Skeletal muscle tissue (tissue), 4 donors: Measurements from ENCODE around the gene STAG2. TPM values are rescaled to one million over a fixed set of nuclear protein-coding genes. Genes with fewer than 3 reads are reported as not detected.
A peak's percentile ranks its signal among the peaks of the same experiment; 100 is the strongest.

Experiments used
- H3K27ac ChIP-seq: one replicate; pipeline ENCODE4 v1.7.0; 2013; ENCODE audit warnings: mild to moderate bottlenecking, low read depth, low read length, inconsistent platforms
- H3K27me3 ChIP-seq, 3 donors: one replicate each; pipeline ENCODE4 v1.7.0; 2013; ENCODE audit warnings: low read length in 3 of 3; ENCODE audit not compliant: control insufficient read depth in 3 of 3, insufficient read depth in 3 of 3
- H3K36me3 ChIP-seq, 3 donors: one replicate each; pipeline ENCODE4 v1.7.0; 2013; ENCODE audit warnings: low read length in 3 of 3; ENCODE audit not compliant: control insufficient read depth in 3 of 3, insufficient read depth in 3 of 3
- H3K4me1 ChIP-seq, 3 donors: one replicate each; pipeline ENCODE4 v1.7.0; 2013; ENCODE audit warnings: low read length in 3 of 3, mild to moderate bottlenecking in 3 of 3; ENCODE audit not compliant: control insufficient read depth in 3 of 3, insufficient read depth in 3 of 3
- H3K4me3 ChIP-seq, 3 donors: one replicate each; pipeline ENCODE4 v1.7.0; 2013; ENCODE audit warnings: low read length in 3 of 3
- H3K9ac ChIP-seq, 3 donors: one replicate each; pipeline ENCODE4 v1.7.0; 2013; ENCODE audit warnings: low read length in 3 of 3, mild to moderate bottlenecking in 3 of 3, moderate library complexity in 2 of 3, low read depth in 1 of 3
- H3K9me3 ChIP-seq, 3 donors: one replicate each; pipeline ENCODE4 v1.7.0; 2013; ENCODE audit warnings: low read length in 3 of 3; ENCODE audit not compliant: control insufficient read depth in 3 of 3
- total RNA-seq: library from RNA; depleted of rRNA; stranded (reverse); fragments of >200 nt; gene quantifications from one replicate; pipeline ENCODE4 v1.2.3, GENCODE V29; 2014
- donor health status: Osteomylitis.

The STAG2 gene
- total RNA-seq, 1 donor from 2014 or later, result 67.8 TPM

DNA sequence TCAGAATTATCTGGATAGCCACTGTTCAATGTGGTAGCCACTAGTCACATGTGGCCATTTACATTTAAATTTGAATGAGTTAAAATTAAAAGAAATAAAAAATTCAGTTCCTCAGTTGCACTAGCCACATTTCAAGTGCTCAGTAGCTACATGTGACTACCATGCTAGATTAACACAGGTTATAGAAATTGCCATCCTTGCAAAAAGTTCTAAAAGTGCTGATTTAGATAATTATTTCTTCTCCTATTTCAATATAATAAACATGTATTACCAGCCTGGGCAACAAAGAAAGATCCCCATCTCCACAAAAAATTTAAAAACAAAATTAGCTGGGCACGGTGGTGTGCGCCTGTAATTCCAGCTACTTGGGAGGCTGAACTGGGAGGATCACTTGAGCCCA, 11.7 kb upstream of the STAG2 start:
- Histone ChIP-seq H3K4me3 (no peak overlapping the region), H3K36me3 (no peaks in the 10 kb centered on the region), H3K27ac (no peak overlapping the region), H3K4me1 (no peaks in the 10 kb centered on the region), H3K9me3 (no peaks in the 10 kb centered on the region), H3K9ac (no peak overlapping the region), H3K27me3 (no peaks in the 10 kb centered on the region)

DNA sequence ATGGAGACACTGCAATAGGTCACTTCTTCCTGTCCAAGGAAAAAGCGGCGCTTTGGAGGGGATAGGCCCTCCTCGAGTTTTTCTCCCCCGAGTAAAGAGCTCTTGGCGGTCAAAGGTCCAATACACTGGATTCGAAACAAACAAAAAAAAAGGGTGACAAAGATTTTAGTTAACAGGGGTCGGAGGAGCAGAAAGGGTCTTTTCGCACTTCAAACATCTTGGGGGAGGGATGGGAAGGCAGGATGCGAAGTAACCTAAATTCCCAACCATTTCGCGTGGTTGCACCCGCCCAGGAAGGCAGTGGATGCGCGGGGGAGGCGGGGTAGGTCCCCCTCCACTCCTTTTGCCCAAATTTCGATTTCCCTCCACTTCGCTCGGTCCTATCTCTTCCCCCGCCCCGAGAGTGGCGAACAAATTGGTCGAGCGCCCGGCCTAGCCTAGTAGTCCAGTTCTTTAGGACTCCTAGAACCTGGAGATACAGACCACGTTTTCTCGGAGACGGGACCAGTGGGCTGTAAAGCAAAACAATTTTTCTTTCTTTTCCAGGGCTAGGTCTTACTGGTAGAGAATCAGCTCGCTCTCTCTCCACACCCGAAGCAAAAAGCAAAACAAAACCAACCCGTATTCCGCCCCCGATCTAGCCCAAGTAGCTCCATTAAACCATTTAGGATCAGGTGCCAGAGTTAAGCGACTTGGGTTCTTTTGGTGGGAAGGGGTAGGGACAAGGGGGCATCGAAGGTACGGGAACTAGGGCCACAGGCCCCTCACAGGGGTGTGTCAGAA, 2.0 kb upstream of the STAG2 start:
- Histone ChIP-seq H3K9me3 (no peaks in the 10 kb centered on the region), H3K4me3 (peak overlapping the region; percentile 69 to 84 (median 81)), H3K27ac (peak overlapping the region; percentile 97), H3K36me3 (no peaks in the 10 kb centered on the region), H3K27me3 (no peaks in the 10 kb centered on the region), H3K4me1 (peaks cover 0 to 3% (median 0%) of the 10 kb centered on the region in 3 donors), H3K9ac (peak overlapping the region; percentile 82 to 93 (median 91))

DNA sequence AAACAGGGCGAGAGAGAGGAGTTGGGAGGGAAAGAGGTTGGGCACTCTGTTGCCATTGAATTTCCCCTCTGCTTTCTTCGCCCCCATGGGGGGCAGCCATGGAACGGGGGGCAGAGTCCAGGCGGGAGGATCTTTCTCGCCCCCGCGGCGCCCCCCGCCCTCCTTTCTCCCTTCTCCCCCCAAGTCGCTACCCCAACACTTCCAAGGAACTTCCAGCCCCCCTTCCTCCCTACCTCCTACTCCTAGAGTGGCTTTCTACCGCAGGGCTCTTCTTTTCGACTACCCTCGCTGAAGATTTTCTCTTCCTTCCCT, 594 bp upstream of the STAG2 start:
- H3K27me3 ChIP-seq, result no peaks in the 10 kb centered on the region
- H3K4me1 ChIP-seq, result peaks cover 0 to 3% (median 0%) of the 10 kb centered on the region in 3 donors
- no peaks in the 10 kb centered on the region for H3K9me3 ChIP-seq
- H3K36me3 ChIP-seq, result no peaks in the 10 kb centered on the region
- H3K27ac ChIP-seq, result peak overlapping the region; percentile 99
- H3K9ac ChIP-seq, result peak overlapping the region; percentile 95 to 97 (median 97)
- peak overlapping the region; percentile 76 to 83 (median 81) for H3K4me3 ChIP-seq

DNA sequence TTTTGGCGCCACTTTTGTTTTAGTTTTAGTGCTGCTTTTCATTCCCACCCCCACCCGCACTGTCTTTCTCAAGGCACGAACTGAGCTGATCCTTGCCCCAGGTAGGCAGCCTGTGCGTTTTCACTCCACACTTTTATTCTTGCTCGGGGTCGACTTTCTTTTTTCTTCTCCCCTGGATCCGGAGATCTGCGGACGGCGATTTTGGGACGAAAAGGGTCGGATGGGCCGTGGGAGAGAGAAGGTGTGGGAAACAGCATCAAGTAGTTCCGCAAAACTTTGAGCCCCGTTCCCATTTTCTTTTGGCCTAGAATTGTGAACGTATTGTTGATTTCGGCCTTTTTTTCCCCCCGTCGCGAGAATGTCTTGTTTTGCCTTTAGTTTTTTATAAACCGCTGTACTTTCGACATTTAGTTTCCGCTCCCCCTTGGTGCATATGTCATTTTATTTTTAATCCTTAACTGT, 531 bp downstream of the STAG2 start:
- Histone ChIP-seq H3K9ac (peak overlapping the region; percentile 82 to 93 (median 91)), H3K9me3 (no peaks in the 10 kb centered on the region), H3K36me3 (no peaks in the 10 kb centered on the region), H3K4me3 (peak overlapping the region; percentile 66 to 87 (median 78)), H3K4me1 (peaks cover 0 to 3% (median 0%) of the 10 kb centered on the region in 3 donors), H3K27me3 (no peaks in the 10 kb centered on the region), H3K27ac (peak overlapping the region; percentile 99)

DNA sequence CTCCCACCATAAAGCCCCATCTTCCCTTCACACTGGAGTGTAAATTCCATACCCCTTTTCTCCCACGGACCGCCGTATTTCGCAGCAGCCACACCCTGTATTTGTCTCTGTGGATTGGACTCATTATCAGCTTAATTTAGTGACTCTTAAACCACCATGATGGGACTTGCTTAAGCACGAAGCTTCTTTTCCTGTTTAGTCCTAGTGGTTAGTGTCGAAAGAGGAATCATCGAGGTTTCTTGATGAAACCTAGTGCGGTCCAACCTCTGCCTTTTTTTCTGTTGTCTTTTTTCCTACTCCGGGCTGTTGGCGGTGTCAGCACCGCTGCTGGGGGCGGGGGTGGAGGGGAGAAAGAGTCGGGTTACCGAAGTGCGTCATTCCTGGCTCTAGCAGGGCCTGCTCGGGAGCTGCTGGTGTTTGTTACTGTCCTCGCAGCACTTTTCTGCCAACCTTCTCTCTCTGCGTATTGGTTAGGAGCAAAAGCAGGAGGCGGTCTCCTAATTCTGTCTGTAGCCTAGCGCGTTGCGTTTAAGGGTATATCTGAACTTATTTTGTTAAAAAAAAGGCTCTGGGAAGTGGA, 1.4 kb downstream of the STAG2 start:
- peak overlapping the region; percentile 99 for H3K27ac ChIP-seq
- peak overlapping the region; percentile 82 to 93 (median 91) for H3K9ac ChIP-seq
- no peaks in the 10 kb centered on the region for H3K9me3 ChIP-seq
- no peaks in the 10 kb centered on the region for H3K27me3 ChIP-seq
- H3K36me3 ChIP-seq, result no peaks in the 10 kb centered on the region
- H3K4me1 ChIP-seq, result peaks cover 0 to 3% (median 0%) of the 10 kb centered on the region in 3 donors
- H3K4me3 ChIP-seq, result peak overlapping the region; percentile 66 to 87 (median 78)

DNA sequence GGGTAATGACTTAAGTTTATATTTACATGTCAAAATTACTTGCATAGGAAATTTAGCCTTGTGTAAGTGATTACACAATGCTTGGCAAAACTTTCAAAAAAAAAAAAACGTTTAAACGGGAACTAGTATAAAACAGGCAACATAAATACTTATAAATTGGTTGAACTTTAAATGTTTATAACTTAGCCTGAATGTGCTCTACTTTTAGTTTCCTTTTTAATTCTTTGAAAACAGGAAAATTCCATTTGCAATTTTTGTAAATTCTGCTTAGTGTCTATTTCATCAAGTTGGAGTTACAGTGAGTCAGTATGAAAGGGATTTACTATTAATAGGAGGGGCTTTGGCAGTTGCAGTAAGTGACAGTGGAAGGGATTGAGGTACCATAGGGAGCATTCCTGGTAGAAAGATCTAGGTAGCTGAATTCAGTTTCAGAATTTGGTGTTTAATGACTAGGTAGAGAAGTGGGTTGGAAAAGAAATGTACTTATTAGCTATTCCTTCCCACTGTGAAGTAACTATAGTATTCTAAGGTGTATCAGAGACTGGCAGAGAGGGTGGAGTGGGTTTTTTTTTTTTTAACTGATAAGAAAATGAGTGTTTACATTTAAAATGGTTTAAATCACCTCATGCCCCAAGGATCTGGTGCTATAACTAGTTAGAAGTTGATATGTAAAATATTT, 2.8 kb downstream of the STAG2 start:
- H3K4me1 ChIP-seq, result peaks cover 3 to 6% (median 5%) of the 10 kb centered on the region in 3 donors
- H3K36me3 ChIP-seq, result no peaks in the 10 kb centered on the region
- peak overlapping the region; percentile 63 to 79 (median 79) for H3K9ac ChIP-seq
- peak overlapping the region; percentile 99 for H3K27ac ChIP-seq
- H3K4me3 ChIP-seq, result peak overlapping the region; percentile 7 to 57 (median 23)
- no peaks in the 10 kb centered on the region for H3K9me3 ChIP-seq
- H3K27me3 ChIP-seq, result no peaks in the 10 kb centered on the region

DNA sequence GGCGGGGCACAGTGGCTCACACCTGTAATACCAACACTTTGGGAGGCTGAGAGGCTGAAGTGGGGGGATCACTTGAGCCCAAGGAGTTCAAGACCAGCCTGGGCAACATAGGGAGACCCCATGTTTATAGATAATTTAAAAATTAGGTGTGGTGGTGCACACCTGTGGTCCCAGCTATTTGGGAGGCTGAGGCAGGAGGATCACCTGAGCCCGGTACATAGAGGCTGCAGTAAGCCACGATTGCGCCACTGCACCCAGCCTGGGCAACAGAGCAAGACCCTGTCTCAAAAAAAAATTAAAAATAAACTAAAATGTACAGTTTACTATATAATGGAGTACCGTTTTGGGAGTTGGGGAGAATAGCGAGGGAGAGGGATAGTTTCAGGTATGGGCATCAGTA, 4.2 kb downstream of the STAG2 start:
- no peak overlapping the region for H3K9ac ChIP-seq
- H3K27me3 ChIP-seq, result no peaks in the 10 kb centered on the region
- no peak overlapping the region for H3K27ac ChIP-seq
- H3K4me1 ChIP-seq, result peaks cover 3 to 6% (median 5%) of the 10 kb centered on the region in 3 donors
- H3K36me3 ChIP-seq, result no peaks in the 10 kb centered on the region
- no peak overlapping the region for H3K4me3 ChIP-seq
- H3K9me3 ChIP-seq, result no peaks in the 10 kb centered on the region

DNA sequence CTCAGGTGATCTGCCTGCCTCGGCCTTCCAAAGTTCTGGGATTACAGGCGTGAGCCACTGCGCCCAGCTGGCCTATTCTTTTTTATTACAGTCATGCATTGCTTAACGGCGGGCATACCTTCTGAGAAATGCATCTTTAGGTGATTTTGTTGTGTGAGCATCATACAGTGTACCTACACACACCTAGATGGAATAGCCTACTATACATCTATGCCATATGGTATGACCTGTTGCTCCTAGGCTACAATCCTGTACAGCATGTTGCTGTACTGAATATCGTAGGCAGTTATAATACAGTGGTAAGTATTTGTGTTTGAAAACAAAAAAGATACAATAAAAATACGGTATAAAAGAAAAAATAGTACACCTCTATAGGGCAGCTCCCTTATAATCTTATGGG, 6.0 kb downstream of the STAG2 start:
- Histone ChIP-seq H3K27ac (no peak overlapping the region), H3K9ac (no peak overlapping the region), H3K36me3 (no peaks in the 10 kb centered on the region), H3K4me3 (no peak overlapping the region), H3K27me3 (no peaks in the 10 kb centered on the region), H3K4me1 (peaks cover 3 to 8% (median 5%) of the 10 kb centered on the region in 3 donors), H3K9me3 (no peaks in the 10 kb centered on the region)

GRCh38 chrX:123968383-123969050, 7.0 kb downstream of the STAG2 start:
- no peak overlapping the region for H3K9ac ChIP-seq
- no peaks in the 10 kb centered on the region for H3K27me3 ChIP-seq
- no peak overlapping the region for H3K27ac ChIP-seq
- H3K9me3 ChIP-seq, result no peaks in the 10 kb centered on the region
- no peak overlapping the region for H3K4me3 ChIP-seq
- peaks cover 3 to 8% (median 5%) of the 10 kb centered on the region in 3 donors for H3K4me1 ChIP-seq
- no peaks in the 10 kb centered on the region for H3K36me3 ChIP-seq
